H1 (cell line): Measurements from ENCODE around the gene ZNF366. TPM values are rescaled to one million over a fixed set of nuclear protein-coding genes. Genes with fewer than 3 reads are reported as not detected.

ENCODE experiments used
- SP1 ChIP-seq: IDR thresholded peaks from 2 replicates; pipeline ENCODE4 v1.6.1; 2011; ENCODE audit warnings: low read depth, low read length
- polyA plus RNA-seq, 7 experiments: library from polyadenylated mRNA; depleted of rRNA in 3 of 7; stranded (reverse) in 5 of 7; unstranded in 2 of 7; fragments of >200 nt in 5 of 7; fragments of 200-250 nt in 2 of 7; gene quantifications; 1 replicate in 5 of 7; 2 replicates in 1 of 7; 4 replicates in 1 of 7; pipeline versions ENCODE4 v1.2.1 to v1.2.3, GENCODE V29; 2011 to 2013; ENCODE audit warnings: missing spikeins in 2 of 7, mixed read lengths in 2 of 7
- total RNA-seq: library from RNA; stranded (reverse); fragmentation: NEBNext Ultra II Directional; extraction: Animal tissue kit (Norgen Biotek cat#: 25700); gene quantifications from 2 replicates; pipeline ENCODE4 v1.2.1, GENCODE V29; 2021
- TF ChIP-seq, protein P1 (sequence below): fragments of 300-600 bp; sonication (generic); IDR thresholded peaks from 2 replicates; pipeline ENCODE4 v1.7.1; 2012; ENCODE audit warnings: low read length, moderate library complexity, mild to moderate bottlenecking, inconsistent platforms; ENCODE audit not compliant: insufficient replicate concordance

Gene ZNF366
- total and polyA plus RNA-seq, 2 of the 8 experiments (the other 6 are each of a cell fraction or from before 2014, with no cell fraction given): not detected

- TF ChIP-seq, protein P1, sequence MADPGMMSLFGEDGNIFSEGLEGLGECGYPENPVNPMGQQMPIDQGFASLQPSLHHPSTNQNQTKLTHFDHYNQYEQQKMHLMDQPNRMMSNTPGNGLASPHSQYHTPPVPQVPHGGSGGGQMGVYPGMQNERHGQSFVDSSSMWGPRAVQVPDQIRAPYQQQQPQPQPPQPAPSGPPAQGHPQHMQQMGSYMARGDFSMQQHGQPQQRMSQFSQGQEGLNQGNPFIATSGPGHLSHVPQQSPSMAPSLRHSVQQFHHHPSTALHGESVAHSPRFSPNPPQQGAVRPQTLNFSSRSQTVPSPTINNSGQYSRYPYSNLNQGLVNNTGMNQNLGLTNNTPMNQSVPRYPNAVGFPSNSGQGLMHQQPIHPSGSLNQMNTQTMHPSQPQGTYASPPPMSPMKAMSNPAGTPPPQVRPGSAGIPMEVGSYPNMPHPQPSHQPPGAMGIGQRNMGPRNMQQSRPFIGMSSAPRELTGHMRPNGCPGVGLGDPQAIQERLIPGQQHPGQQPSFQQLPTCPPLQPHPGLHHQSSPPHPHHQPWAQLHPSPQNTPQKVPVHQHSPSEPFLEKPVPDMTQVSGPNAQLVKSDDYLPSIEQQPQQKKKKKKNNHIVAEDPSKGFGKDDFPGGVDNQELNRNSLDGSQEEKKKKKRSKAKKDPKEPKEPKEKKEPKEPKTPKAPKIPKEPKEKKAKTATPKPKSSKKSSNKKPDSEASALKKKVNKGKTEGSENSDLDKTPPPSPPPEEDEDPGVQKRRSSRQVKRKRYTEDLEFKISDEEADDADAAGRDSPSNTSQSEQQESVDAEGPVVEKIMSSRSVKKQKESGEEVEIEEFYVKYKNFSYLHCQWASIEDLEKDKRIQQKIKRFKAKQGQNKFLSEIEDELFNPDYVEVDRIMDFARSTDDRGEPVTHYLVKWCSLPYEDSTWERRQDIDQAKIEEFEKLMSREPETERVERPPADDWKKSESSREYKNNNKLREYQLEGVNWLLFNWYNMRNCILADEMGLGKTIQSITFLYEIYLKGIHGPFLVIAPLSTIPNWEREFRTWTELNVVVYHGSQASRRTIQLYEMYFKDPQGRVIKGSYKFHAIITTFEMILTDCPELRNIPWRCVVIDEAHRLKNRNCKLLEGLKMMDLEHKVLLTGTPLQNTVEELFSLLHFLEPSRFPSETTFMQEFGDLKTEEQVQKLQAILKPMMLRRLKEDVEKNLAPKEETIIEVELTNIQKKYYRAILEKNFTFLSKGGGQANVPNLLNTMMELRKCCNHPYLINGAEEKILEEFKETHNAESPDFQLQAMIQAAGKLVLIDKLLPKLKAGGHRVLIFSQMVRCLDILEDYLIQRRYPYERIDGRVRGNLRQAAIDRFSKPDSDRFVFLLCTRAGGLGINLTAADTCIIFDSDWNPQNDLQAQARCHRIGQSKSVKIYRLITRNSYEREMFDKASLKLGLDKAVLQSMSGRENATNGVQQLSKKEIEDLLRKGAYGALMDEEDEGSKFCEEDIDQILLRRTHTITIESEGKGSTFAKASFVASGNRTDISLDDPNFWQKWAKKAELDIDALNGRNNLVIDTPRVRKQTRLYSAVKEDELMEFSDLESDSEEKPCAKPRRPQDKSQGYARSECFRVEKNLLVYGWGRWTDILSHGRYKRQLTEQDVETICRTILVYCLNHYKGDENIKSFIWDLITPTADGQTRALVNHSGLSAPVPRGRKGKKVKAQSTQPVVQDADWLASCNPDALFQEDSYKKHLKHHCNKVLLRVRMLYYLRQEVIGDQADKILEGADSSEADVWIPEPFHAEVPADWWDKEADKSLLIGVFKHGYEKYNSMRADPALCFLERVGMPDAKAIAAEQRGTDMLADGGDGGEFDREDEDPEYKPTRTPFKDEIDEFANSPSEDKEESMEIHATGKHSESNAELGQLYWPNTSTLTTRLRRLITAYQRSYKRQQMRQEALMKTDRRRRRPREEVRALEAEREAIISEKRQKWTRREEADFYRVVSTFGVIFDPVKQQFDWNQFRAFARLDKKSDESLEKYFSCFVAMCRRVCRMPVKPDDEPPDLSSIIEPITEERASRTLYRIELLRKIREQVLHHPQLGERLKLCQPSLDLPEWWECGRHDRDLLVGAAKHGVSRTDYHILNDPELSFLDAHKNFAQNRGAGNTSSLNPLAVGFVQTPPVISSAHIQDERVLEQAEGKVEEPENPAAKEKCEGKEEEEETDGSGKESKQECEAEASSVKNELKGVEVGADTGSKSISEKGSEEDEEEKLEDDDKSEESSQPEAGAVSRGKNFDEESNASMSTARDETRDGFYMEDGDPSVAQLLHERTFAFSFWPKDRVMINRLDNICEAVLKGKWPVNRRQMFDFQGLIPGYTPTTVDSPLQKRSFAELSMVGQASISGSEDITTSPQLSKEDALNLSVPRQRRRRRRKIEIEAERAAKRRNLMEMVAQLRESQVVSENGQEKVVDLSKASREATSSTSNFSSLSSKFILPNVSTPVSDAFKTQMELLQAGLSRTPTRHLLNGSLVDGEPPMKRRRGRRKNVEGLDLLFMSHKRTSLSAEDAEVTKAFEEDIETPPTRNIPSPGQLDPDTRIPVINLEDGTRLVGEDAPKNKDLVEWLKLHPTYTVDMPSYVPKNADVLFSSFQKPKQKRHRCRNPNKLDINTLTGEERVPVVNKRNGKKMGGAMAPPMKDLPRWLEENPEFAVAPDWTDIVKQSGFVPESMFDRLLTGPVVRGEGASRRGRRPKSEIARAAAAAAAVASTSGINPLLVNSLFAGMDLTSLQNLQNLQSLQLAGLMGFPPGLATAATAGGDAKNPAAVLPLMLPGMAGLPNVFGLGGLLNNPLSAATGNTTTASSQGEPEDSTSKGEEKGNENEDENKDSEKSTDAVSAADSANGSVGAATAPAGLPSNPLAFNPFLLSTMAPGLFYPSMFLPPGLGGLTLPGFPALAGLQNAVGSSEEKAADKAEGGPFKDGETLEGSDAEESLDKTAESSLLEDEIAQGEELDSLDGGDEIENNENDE: no peak
- TF ChIP-seq SP1: no peak
Measured at GRCh38 chr5:72433522-72433921, 73.7 kb downstream of the ZNF366 start (continued).
